ENCODE data around the gene UBE2L6. TPM values are rescaled to one million over a fixed set of nuclear protein-coding genes. Genes with fewer than 3 reads are reported as not detected.

Gene UBE2L6
- total RNA-seq, 6 experiments from 2014 or later, result 36.6 to 124 (median 58.6) TPM

DNA sequence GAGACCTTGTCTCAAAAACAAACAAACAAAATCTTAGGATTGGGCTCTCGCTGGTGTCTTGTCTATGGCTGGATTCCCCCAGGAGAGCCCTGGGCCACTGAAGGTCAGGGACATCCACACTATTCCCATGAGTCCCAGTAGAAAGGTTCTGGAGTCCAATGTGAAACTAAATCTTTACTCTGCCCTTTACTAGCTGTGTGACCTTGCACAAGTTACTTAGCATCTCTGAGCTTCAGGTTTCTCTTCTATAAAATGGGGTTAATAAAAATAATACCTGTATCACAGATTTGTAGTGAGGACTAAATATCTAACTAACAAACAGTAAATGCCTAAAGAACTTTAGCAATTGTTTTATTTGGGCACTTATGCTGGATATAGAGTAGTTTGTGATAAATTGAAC, 61.0 kb downstream of the UBE2L6 start:
- Histone ChIP-seq H3K27me3 (no peaks in the 10 kb centered on the region), H3K27ac (no peak overlapping the region), H3K9me3 (no peaks in the 10 kb centered on the region), H3K4me3 (no peak overlapping the region), H3K4me1 (peaks cover 0 to 47% (median 15%) of the 10 kb centered on the region in 4 donors), H3K36me3 (peaks cover 0 to 28% (median 12%) of the 10 kb centered on the region in 4 donors)
- TF ChIP-seq POLR2A (IDR thresholded peaks at IDR 0.05), result no peak
- TF ChIP-seq, protein P1, sequence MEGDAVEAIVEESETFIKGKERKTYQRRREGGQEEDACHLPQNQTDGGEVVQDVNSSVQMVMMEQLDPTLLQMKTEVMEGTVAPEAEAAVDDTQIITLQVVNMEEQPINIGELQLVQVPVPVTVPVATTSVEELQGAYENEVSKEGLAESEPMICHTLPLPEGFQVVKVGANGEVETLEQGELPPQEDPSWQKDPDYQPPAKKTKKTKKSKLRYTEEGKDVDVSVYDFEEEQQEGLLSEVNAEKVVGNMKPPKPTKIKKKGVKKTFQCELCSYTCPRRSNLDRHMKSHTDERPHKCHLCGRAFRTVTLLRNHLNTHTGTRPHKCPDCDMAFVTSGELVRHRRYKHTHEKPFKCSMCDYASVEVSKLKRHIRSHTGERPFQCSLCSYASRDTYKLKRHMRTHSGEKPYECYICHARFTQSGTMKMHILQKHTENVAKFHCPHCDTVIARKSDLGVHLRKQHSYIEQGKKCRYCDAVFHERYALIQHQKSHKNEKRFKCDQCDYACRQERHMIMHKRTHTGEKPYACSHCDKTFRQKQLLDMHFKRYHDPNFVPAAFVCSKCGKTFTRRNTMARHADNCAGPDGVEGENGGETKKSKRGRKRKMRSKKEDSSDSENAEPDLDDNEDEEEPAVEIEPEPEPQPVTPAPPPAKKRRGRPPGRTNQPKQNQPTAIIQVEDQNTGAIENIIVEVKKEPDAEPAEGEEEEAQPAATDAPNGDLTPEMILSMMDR (IDR thresholded peaks at IDR 0.05), result no peak
- no peak for DNase-seq
- ATAC-seq, result no peak
- intact Hi-C loops (cut with DNase I), result no loop called here
- 100% methylated on average over 1 of the region's 1 CpG for WGBS (ENCODE audit: insufficient coverage, low coverage, low lambda C conversion rate, missing lambda C conversion rate)

DNA sequence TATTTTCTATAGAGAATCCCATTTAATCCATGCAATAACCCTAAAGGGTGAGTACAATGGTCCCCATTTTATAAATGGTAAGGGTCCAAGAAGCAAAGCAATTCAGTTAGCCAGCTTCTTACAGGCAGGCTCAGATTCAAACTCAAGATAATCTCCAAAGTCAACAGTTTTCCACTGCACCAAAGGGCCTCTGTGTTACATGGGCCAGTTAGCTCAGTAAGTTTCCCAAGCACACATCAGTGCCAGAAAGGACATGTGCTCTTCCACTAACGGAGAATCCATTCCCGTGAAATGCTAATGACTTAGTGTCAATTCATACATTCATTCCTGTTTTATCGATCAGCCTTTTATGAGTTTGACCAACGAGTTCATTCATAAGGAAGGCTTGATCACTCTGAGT, 63.0 kb downstream of the UBE2L6 start:
- TF ChIP-seq, protein P1 (IDR thresholded peaks at IDR 0.05), result no peak
- TF ChIP-seq POLR2A (IDR thresholded peaks at IDR 0.05), result no peak
- Histone ChIP-seq H3K4me3 (no peak overlapping the region), H3K27me3 (no peaks in the 10 kb centered on the region), H3K27ac (no peak overlapping the region), H3K9me3 (no peaks in the 10 kb centered on the region), H3K4me1 (peaks cover 0 to 66% (median 24%) of the 10 kb centered on the region in 4 donors), H3K36me3 (peaks cover 0 to 28% (median 13%) of the 10 kb centered on the region in 4 donors)
- intact Hi-C loops (cut with DNase I), result no loop called here
- DNase-seq (no peak), ATAC-seq (no peak)
- 79% methylated on average over 4 of the region's 4 CpGs for WGBS (ENCODE audit: insufficient coverage, low coverage, low lambda C conversion rate, missing lambda C conversion rate)

DNA sequence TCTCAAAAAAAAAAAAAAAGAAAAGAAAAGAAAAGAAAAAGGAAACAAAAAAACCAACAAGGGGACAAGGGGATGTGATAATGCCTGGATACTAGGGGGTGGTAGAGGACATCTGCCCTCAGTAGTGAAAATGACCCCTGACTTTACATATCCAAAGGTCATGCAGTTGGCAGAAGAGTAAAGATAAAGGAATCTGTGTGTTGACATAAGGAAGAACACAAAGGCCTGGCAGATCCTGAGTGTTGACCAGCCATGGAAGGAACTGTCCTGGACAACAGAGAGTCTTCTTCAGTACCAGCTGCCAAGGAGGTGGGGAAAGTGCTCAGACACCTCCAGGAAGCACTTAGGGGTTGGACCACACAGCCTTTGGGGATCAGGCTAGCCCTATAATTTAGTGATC, 64.6 kb downstream of the UBE2L6 start:
- TF ChIP-seq, protein P1 (IDR thresholded peaks at IDR 0.05), result peak in 1 of 4 donors; percentile 12
- TF ChIP-seq POLR2A (IDR thresholded peaks at IDR 0.05), result no peak
- Histone ChIP-seq H3K9me3 (no peaks in the 10 kb centered on the region), H3K4me1 (peaks cover 0 to 73% (median 35%) of the 10 kb centered on the region in 4 donors), H3K4me3 (no peak overlapping the region), H3K36me3 (peaks cover 0 to 28% (median 13%) of the 10 kb centered on the region in 4 donors), H3K27ac (peak overlapping the region in 2 of 3 donors; percentile 86 to 95), H3K27me3 (no peaks in the 10 kb centered on the region)
- intact Hi-C loops (cut with DNase I), result no loop called here
- ATAC-seq (peak; percentile 10 to 53 (median 20)), DNase-seq (peak in 1 of 3 donors; percentile 74)

DNA sequence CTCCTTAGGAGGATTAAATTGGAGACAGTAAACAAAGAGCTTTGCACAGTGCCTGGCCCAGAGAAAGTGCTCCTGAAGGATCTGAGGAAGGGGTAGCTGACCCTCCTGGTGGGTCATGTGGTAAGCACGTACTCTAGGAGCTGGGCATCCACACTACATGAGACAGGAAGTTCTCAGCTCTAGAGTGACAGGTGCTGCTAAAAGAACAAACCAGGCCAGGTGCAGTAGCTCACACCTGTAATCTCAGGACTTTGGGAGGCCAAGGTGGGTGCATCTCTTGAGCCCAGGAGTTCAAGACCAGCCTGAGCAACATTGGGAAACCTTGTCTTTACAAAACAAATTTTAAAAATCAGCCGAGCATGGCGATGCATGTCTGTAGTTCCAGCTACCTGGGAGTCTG, 65.1 kb downstream of the UBE2L6 start:
- Histone ChIP-seq H3K27me3 (no peaks in the 10 kb centered on the region), H3K36me3 (peaks cover 0 to 27% (median 12%) of the 10 kb centered on the region in 4 donors), H3K9me3 (no peaks in the 10 kb centered on the region), H3K27ac (peak overlapping the region in 2 of 3 donors; percentile 86 to 95), H3K4me1 (peaks cover 0 to 77% (median 37%) of the 10 kb centered on the region in 4 donors), H3K4me3 (no peak overlapping the region)
- DNase-seq (no peak), ATAC-seq (no peak)
- TF ChIP-seq, protein P1 (IDR thresholded peaks at IDR 0.05), result no peak
- no peak for TF ChIP-seq POLR2A (IDR thresholded peaks at IDR 0.05)
- WGBS (ENCODE audit: insufficient coverage, low coverage, low lambda C conversion rate, missing lambda C conversion rate), result 62% methylated on average over 2 of the region's 3 CpGs
- intact Hi-C loops (cut with DNase I), result no loop called here

DNA sequence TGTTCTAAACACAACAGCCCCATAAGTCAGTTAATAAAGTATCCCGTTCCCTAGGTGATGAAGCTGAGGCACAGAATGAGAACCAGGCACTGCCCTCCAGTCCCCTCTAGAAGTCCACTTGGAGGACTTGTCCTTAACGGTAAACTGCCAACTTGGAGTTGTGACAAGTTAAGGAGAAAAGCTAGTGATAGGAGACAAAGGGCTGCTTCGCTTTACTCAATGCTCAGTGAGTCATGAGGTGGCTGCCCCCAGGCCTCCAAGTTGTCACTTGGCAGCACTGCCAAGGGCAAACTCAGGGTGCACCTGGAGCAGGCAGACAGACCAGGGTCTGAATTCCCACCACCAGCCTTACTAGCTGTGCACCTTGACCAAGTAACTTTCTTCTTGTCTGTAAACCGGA, 65.5 kb downstream of the UBE2L6 start:
- ATAC-seq, result peak in 3 of 4 donors; percentile 3 to 45 (median 43)
- TF ChIP-seq, protein P1 (IDR thresholded peaks at IDR 0.05), result no peak
- no peak for TF ChIP-seq POLR2A (IDR thresholded peaks at IDR 0.05)
- Histone ChIP-seq H3K27ac (peak overlapping the region; percentile 17 to 95 (median 86)), H3K36me3 (peaks cover 0 to 23% (median 10%) of the 10 kb centered on the region in 4 donors), H3K4me3 (no peak overlapping the region), H3K27me3 (no peaks in the 10 kb centered on the region), H3K9me3 (no peaks in the 10 kb centered on the region), H3K4me1 (peaks cover 0 to 82% (median 39%) of the 10 kb centered on the region in 4 donors)
- peak; percentile 70 to 82 (median 82) for DNase-seq
- intact Hi-C loops (cut with DNase I), result no loop called here
- 45% methylated on average over 4 of the region's 4 CpGs for WGBS (ENCODE audit: insufficient coverage, low coverage, low lambda C conversion rate, missing lambda C conversion rate)
